ENCODE data around the gene TMEM156. TPM values are rescaled to one million over a fixed set of nuclear protein-coding genes. Genes with fewer than 3 reads are reported as not detected.

Gene TMEM156
- total and polyA plus RNA-seq, 12 donors: 0.10 to 1.1 (median 0.13) TPM; not detected in 7

DNA sequence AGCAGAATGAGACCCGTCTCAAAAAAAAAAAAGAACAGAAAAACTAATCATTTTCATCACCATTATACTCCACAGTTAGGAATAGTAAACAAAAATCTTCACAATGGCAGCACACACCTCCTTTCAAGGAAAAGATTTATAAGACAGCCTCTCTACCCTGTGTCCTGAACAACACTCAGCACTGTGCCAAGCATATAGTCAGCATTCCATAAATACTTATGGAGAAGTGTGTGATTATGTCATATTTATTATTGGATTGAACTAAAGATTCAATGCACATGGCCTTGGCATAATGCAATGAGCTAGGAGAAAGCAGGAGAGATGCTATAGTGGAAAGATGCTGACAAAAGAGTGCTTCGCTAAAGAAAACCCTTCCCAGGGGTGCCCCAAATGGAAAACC, 112.0 kb downstream of the TMEM156 start:
- peaks cover 0 to 99% (median 27%) of the 10 kb centered on the region in 9 donors for H3K36me3 ChIP-seq
- WGBS, 2 donors: 73 to 85% methylated on average over 2 of the region's 2 CpGs
- peak in 1 of 8 donors; percentile 52 for ATAC-seq

DNA sequence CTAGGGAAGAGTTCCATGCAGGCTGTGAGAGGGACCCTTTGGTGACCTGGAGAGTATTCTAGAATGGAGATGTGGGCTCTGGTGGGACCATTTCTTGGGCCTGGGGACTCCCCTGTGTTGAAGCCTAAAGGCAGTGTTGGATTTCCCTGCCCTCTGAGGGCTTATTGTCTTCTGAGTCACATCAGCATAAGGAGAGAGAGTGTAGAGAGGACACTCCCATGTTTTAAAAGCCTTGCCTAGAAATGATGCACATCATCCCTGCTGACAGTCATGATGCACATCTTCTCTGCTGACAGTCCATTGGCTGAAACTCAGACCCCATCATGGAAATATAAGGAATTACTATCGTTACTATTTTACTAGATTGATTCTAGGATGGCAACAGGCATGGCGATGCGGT, 112.7 kb downstream of the TMEM156 start:
- Histone ChIP-seq H3K4me3 (no peak overlapping the region), H3K36me3 (peaks cover 0 to 99% (median 27%) of the 10 kb centered on the region in 9 donors), H3K4me1 (peaks cover 0 to 6% (median 0%) of the 10 kb centered on the region in 9 donors), H3K9me3 (no peaks in the 10 kb centered on the region), H3K27me3 (no peaks in the 10 kb centered on the region), H3K27ac (no peak overlapping the region)
- intact Hi-C loops (cut with DNase I): no loop called here
- DNase-seq (no peak), ATAC-seq (no peak)
- no peak for TF ChIP-seq CTCF (IDR thresholded peaks at IDR 0.05)
- 98 to 99% methylated on average over 3 of the region's 3 CpGs for WGBS, 2 donors

More for the DNA sequence above, 112.0 kb downstream of the TMEM156 start:
- no peak overlapping the region for H3K4me3 ChIP-seq
- no peaks in the 10 kb centered on the region for H3K9me3 ChIP-seq
- H3K27ac ChIP-seq: no peak overlapping the region
- intact Hi-C loops (cut with DNase I): no loop called here
- H3K27me3 ChIP-seq: no peaks in the 10 kb centered on the region
- no peak for DNase-seq
- no peak for TF ChIP-seq CTCF (IDR thresholded peaks at IDR 0.05)
- H3K4me1 ChIP-seq: peaks cover 0 to 6% (median 0%) of the 10 kb centered on the region in 9 donors

- Histone ChIP-seq H3K27ac (no peak overlapping the region), H3K36me3 (peaks cover 0 to 99% (median 27%) of the 10 kb centered on the region in 9 donors), H3K4me1 (no peaks in the 10 kb centered on the region), H3K4me3 (no peak overlapping the region), H3K9me3 (no peaks in the 10 kb centered on the region), H3K27me3 (no peaks in the 10 kb centered on the region)
- intact Hi-C loops (cut with DNase I): no loop called here
- WGBS, 2 donors: 84 to 96% methylated on average over 8 of the region's 8 CpGs
- DNase-seq (no peak), ATAC-seq (no peak)
- no peak for TF ChIP-seq CTCF (IDR thresholded peaks at IDR 0.05)
These were observed 114.7 kb downstream of the TMEM156 start for GRCh38 chr4:38917481-38918025.

Other genes starting within 250 kb of the TMEM156 start
- under 1 TPM in 4 of 10 donors, not detected in 6; 0.06 to 0.39 (median 0.11) TPM for gene TLR10, start 249.4 kb downstream of the TMEM156 start, total RNA-seq
- under 1 TPM in 1 of 2 donors, not detected in 1; 0.01 TPM for gene TLR10, start 249.4 kb downstream of the TMEM156 start, polyA plus RNA-seq
- gene TLR1, start 227.6 kb downstream of the TMEM156 start, total RNA-seq: 10 to 100 TPM in 1 of 10 donors, 1 to 10 TPM in 8, under 1 TPM in 1; 0.93 to 14.0 (median 3.1) TPM
- gene TLR1, start 227.6 kb downstream of the TMEM156 start, polyA plus RNA-seq: under 1 TPM; 0.49 to 0.80 TPM
- 1 to 10 TPM in 9 of 10 donors, under 1 TPM in 1; 0.96 to 3.7 (median 1.3) TPM for gene TLR6, start 175.6 kb downstream of the TMEM156 start, total RNA-seq
- gene TLR6, start 175.6 kb downstream of the TMEM156 start, polyA plus RNA-seq: under 1 TPM; 0.14 to 0.22 TPM
- gene FAM114A1, start 164.6 kb downstream of the TMEM156 start, total RNA-seq: 10 to 100 TPM; 11.8 to 35.5 (median 17.2) TPM
- gene FAM114A1, start 164.6 kb downstream of the TMEM156 start, polyA plus RNA-seq: 10 to 100 TPM in 1 of 2 donors, 1 to 10 TPM in 1; 8.0 to 13.8 TPM
- gene KLHL5, start 29.8 kb upstream of the TMEM156 start, total RNA-seq: 10 to 100 TPM in 7 of 10 donors, 1 to 10 TPM in 3; 8.5 to 22.7 (median 13.1) TPM
- 1 to 10 TPM; 4.2 to 8.4 TPM for gene KLHL5, start 29.8 kb upstream of the TMEM156 start, polyA plus RNA-seq
- 10 to 100 TPM in 1 of 10 donors, 1 to 10 TPM in 9; 4.1 to 14.6 (median 6.7) TPM for gene WDR19, start 150.1 kb upstream of the TMEM156 start, total RNA-seq
- 10 to 100 TPM; 13.0 to 25.8 TPM for gene WDR19, start 150.1 kb upstream of the TMEM156 start, polyA plus RNA-seq